HG03439 (cell line): ENCODE data around the gene HSPG2.

Source experiments
- ATAC-seq: cut with Tn5 transposase; IDR thresholded peaks from one replicate; pipeline ENCODE4 v1.9.1; 2021; ENCODE audit warnings: mild to moderate bottlenecking, moderate library complexity; ENCODE audit not compliant: unreplicated experiment

The HSPG2 gene

DNA sequence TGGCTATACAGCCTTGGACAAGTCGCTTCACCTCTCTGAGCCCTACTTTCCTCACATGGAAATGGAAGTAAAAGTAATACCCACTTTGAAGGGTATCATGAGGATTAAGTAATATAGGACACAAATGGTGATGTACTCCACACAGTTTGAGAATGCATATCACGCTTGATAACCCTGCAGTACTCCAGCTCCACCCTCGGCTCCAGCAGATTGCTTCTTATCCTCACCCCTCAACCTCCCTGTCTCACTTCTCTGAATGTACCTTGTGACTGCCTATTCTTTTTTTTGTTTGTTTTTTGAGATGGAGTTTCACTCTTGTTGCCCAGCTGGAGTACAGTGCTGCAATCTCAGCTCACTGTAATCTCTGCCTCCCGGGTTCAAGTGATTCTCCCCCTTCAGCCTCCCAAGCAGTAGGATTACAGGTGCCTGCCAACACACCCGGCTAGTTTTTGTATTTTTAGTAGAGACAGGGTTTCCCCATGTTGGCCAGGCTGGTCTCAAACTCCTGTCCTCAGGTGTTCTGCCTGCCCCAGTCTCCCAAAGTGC, 69.6 kb downstream of the HSPG2 start:
- ATAC-seq: no peak

DNA sequence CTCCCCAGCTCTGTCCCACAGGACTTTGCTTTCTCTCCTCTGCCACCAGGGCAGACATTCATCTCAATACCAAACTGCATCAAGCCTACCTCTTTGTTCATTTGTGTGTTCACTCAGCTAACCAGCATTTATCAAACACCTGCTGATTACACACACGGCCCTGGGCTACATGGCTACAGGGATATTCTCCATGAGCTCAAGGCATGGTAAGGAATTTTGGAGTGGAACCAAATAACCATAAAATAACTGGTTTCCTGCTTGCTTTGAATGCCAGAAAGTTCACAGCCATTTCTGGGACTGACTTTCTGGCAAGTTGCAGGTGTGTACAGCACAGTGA, 70.4 kb downstream of the HSPG2 start:
- no peak for ATAC-seq

DNA sequence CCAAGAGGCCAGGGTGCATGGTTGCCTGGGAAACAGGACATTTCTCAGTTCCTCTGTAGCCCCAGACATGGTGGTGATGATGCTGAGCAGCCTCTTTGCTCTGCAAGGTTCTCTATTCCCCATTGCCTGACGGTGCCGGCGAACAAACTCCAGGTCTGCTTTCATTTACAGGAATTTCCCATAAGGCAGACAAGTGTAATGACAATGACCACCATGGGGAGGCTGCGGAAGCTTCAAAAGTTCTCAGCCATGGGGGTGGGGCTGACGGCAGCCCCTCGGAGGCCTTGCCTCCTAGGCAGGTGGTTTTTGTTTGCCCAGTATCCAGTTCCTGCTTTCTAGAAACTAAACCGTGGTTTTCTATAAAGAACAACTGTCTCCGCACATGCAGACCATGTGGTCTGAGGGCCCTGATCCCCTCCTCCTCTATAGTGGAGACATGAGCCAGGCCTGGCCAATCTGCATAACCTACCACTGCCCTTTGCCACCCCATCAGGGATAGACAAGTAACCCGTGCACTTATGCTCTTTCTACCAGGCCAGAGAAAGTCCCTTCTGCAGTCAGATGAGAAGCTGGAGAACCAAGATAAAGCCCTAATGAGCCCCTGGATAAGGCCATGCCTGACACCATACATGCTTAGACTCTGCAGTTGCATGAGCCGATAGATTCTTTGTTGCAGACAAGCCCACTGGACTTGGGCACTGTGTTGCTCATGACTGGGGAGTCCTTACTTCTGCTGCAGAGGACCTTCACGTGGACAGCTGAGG, 71.0 kb downstream of the HSPG2 start:
- ATAC-seq: no peak

DNA sequence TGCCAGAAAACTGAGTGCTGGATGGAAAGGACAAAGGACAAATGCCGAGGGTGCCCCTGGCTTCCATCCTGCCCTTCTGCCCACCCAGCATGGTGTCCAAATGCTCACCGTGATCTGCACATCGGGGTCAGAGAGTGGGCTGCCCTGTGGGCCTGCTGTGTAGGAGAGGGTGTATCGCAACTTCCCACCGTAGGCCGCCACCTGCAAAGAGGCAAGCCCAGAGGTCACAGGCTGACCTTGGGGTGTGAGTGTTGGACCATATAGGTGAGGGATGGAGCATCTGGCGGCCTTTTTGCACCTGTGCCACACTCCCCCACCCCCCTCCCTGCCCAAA, 71.5 kb downstream of the HSPG2 start:
- ATAC-seq: no peak

DNA sequence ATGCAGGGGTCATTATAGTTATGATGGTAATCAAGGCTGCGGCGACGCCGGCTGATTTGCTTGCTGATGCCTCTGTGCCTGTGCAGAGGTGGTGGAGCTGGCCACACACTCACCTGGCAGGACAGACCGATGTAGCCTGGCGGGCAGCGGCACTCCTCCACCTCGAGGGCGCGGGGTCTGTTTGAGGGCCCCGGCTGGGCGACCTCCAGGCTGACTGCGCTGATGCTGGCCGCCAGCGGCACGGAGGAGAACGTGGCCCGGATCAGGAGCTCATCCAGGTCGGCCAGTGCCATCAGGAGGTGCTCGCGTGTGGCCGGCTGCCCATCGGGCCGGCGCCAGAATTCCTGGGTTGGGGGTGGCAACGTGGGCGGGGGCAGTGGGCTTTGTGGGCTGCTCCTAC, 72.4 kb downstream of the HSPG2 start:
- ATAC-seq: no peak

DNA sequence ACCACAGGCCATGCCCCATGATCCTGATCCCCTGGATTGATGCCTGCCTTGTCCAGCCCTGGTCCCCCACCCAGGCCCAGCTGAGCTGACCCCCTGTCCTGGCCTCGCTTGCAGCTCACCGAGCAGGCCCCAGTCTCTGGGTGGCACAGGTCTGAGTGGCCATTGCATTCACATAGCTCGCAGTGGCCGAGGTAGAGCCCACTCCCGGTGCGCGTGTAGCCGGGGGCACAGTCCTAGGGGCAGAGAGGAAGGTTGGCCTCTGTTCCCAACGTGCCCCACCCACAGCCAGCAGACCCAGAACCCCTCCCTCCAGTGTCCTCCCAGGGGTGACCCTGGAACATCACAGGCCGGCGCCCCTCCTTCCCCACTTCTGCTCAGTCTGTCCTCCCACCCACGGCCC, 73.1 kb downstream of the HSPG2 start:
- ATAC-seq: no peak

DNA sequence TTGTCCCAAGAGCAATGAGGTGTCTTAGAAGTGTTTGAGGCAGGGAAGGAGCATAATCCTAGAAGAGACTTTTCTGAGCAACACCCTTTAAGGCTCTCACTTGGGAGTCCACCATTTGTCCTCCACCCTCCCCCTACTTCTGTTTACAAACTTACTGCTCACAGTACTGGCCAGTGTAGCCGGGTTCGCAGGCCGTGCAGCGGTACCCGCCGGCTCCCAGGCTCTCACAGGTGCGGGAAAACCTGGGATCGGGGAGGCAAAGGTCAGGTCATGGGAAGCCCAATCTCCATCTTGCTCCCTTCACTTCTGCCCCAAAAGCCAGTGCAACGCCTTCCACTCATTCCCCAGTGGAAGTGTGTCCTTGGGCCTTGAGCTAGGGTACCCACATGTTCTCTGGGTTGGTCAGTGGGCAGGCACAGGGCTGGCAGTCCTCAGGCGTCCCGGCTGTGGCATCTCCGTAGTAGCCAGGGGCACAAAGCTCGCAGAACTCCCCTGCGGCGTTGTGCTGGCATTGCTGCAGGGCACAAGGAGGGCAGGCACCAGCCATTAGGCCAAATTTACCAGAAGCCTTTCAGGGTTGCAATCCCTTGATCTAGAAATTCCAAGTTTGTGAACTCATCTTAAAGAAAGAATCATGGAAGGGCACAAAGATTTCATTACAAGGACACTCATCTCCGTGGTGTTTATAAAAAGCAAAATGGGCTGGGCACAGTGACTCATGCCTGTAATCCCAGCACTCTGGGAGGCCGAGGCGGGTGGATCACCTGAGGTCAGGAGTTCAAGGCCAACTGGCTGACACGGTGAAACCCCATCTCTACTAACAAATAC, 75.3 kb downstream of the HSPG2 start:
- ATAC-seq: no peak

DNA sequence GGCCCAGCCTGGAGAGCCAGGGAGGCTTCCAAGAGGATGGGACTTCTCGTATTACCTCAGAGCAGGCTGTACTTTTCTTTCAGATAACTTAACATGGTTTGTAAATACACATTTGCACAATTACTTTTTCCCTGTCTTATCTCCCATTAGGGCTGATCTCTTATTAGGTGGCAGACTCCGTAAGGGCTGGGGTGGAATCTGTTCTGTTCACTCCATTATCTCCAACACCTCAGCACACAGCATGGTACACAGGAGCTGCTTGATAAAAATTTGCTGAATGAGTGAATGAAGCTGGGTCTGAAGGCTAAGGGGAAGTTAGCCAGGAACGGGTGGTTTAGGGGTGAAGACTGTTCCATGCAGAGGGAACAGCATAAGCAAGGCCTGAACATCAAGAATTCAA, 76.1 kb downstream of the HSPG2 start:
- ATAC-seq: no peak

DNA sequence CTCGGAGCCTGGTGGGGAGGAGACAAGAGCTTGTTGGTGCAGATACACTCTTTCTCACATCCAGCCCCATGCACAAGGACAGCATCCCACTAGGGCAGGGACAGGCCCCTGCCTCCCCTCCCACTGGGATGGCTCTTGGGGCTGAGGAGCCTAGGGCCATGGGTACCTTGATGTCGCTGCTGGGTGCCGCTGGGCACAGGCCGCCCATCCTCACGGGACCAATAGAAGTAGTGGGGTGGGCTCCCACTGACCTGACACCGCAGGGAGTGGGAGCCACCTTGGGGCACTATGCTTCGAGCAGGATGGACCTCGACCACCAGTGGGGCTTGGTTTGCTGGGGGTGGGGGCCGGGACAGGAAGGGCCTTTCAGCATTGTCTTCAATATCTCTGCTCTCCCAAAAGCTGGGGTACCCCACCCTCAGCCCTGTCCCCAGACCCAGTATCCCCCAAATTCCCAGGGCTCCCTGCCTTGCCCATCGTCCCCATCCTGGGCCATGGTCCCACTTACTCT, 77.4 kb downstream of the HSPG2 start:
- ATAC-seq: no peak

DNA sequence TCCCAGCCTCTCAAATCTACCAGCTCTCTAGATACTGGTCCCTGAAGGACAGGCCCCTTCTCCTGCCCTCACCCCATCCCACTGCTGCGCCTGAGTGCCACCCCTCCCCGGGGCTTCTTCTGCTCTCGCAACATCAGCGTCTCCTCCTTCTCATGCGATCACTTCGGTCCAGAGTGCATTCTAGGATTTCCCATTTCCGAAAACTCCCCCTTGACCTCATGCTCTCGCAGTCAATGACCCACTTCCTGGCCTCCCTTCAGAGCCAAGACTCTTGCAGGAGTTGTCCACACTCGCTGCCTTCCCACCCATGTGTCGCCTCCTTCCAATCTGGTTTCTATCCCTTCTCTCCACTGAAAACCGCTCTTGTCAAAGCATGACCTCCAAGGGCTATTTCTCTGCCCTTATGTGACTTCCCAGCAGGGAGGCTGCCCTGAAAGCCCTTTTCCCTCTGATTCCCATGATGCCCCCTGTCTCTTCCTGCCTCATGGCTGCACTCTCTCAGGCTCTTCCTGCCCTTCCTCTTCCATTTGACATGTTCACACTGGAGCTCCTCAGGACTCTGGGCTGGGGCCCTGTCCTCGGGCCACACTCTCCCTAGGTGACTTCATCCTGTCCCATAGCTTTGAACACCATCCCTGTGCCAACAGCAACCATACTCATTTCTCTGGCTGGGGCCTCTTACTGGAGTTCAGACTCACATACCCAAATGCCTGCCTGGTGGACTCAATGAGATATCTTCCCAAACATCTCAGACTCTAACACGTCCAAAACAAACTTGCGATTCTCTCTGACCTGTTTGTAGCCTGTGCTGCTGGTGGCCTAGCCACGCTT, 79.1 kb downstream of the HSPG2 start:
- ATAC-seq: no peak

DNA sequence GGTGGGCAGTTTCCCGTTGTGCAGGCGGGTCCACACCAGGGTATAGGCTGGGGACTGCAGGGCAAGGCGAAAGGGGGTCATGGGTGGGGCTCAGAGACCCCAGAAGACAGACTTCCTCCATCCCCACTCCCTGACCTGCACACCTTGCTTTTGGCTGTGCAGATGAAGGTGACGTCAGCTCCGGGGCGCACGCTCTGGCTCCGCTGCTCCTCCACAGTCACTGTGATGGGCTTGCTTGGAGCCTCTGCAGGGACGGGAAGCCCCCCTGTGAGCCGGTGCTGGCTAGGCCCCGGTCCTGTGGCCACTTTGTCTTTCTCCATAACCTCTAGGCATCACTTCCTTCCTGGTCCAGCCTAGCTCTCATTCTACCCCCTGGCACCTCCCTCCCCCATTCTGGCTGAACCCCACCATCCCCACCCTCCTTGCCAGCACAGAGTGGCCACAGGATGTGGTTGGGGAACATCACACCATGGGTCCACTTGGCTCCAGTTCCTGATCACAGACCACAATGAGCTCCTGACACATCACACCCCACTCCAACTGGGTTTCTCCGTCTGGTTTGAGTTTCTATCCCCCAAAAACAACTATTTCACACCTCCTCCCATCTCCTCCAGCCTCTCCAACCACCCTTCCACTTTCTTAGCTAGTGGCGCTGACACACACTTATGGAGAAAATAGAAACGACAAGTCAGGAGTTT, 79.8 kb downstream of the HSPG2 start:
- ATAC-seq: no peak

DNA sequence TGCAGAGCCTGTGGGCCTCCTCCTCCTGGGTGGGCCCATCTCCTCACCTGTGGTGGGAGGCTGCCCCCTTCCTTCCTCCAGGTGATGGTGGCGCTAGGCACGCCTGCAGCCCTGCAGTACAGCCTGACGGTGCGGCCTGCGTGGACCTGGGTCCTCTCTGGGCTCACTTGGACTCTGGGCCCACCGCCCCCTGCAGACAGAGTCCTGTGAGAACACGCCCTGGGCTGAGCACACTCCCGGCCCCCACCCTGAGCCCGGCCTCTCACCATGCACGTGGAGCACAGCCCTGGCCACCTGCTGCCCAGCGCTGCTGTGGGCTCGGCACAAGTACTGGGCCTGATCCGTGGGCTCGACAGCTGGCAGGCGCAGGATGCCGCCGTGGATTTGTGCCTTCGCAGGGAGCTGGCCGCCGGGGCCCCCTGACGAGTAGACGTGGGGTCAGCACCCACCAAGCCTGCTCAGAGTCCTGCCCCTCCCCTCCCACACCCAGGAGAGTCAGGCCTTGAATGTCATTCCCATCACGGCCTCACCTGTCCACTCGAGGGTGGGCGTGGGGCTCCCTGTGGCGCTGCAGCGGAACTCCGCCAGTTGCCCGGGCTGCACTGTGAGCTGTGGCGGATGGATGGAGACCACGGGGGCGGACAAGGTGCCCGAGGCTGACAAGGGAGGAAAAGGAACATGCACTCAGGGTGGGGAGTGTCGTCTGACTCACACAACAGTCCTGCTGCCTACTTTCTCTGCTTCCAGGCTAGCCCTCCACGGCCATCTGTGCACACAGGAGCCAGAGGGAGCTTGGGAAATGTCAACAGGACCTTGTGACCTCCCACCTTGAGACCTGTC, 81.6 kb downstream of the HSPG2 start:
- no peak for ATAC-seq

DNA sequence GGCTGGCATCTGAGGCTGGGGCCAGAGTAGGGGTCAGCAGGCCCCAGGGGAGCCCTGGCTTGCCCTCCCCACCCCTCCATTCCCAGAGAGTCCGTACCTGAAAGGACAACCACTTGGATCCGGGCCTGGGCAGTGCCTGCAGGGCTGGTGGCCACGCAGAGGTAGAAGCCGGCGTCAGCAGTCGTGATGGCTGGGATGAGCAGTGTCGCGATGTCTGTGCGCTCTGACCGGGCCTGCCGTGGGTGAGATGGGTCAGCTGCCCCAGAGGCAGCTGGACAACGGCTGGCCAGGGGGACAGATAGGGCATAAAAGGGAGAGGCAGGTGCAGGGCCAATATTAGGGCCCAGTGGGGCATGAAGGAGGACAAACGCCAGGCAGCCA, 82.4 kb downstream of the HSPG2 start:
- ATAC-seq: no peak

DNA sequence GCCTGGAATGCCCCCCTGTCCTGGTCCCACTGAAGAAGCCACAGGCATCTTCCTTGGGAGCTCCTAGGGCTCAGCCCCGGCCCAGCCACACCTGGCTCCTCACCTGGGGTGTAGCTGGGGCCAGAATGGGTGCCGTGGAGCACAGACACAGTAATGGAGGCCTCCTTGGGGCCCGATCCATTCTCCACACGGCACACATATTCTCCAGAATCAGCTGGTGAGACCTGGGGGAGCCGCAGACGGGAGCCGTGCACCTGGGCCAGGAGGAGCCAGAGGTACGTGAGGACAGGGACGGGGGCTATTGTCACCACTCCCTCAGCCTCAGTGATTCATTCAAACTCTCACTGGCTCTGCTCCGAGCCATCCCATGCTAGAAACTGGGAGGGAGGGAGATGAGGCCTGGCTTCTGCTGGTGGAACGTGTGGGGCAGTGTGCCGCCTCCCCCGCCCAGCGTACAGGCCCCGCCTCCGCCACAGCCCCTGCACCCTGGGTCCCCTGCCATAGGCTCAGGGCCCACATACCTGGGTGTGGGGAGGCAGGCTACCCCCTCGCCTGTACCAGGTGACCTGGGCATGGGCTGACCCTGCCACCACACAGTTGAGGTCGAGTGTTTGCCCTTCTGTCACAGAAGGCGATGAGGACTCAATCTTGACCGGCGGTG, 82.9 kb downstream of the HSPG2 start:
- ATAC-seq: no peak

DNA sequence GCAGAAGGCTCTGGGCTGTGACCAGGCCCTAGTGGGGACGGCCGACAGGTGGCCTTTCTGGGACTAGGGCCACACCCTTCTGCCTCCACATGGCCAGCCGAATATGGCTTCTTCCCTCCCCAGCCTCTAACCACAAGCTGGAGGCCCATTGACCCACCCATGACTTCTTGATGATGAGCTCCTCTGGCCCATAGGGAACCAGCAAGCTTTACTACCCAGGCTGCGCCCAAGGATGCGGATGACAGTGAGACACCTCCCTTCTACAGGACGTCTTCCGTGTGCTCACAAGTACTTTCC, 84.0 kb downstream of the HSPG2 start:
- no peak for ATAC-seq

DNA sequence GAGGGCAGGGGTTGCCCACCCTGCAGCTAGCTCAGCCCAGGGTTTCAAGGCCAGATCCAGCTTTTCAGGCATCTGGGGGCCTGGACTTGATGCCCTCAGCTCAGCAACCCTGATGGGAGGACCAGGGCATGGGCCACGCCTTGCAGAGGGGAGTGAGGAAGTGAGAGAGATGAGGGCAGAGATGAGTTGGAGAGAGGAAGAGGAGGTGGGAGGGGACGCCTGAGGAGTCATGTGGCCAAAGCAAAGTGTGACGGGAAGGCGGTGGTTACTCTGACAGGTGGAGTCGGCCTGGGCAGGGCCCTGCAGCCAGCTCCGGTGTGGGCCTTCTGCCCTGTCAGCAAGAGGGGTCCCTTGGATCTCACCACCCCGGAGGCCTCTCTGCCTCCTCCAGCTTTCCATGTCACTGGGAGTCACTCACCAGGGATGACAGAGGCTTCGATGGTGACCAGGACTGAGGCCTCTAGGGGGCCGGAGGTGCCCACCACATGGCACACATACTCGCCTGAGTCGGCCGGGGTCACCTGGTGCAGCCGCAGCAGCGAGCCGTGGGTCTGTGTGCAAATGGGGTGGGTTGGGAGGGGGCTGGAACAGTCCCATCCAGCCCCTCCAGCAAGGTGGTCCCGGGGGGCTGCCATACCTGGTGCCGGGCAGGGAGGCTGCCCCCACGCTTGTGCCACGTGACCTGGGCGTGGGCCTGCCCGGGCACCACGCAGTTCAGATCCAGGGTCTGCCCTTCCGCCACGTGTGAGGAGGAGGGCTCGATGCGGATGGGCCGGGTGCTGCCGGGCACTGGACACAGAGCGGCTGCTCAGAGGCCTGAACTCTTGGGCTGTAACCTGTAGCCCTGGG, 84.6 kb downstream of the HSPG2 start:
- ATAC-seq: no peak

DNA sequence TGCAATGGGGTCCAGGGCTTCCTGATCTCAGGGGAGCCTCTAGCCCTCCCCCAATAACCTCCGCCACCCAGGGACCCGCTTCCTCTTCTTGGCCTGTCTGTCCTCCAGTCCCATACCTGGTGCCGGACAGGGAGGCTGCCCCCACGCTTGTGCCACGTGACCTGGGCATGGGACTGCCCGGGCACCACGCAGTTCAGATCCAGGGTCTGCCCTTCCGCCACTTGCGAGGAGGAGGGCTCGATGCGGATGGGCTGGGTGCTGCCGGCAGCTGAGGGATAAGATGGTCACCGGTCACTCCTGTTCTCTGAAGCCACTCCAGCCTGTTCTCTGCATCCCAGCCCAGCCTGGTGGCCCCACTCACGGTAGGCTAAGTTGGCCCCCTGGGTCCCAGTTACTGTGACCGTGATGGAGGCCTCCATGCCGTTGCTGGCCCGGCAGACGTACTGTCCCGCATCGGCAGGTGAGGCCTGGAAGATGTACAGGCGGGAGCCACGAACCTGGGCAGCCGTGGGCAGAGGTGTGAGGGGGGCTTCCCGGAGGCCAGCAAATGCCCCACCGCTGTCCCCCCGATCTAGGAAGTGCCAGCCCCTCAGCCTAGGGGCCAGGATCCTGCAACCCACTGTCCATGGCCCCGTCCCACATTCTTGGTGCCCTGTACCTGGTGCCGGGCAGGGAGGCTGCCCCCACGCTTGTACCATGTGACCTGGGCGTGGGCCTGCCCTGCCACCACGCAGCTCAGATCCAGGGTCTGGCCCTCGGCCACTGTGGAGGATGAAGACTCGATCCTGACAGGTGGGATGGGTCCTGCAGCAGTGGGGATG, 85.5 kb downstream of the HSPG2 start:
- ATAC-seq: no peak
